Smooth muscle cell (in vitro differentiated cells): Measurements from ENCODE around the gene MTMR3. TPM values are rescaled to one million over a fixed set of nuclear protein-coding genes. Genes with fewer than 3 reads are reported as not detected.

Experiments used
- DNase-seq: peaks from one replicate; lab custom pipeline; 2025; ENCODE audit not compliant: unreplicated experiment; lab: John Stamatoyannopoulos, UW
- H2AFZ ChIP-seq: fragments of 200-600 bp; sonication (generic); 2 replicates; pipeline ENCODE4 v1.6.0; 2016; ENCODE audit warnings: antibody characterized with exemption, low read depth, mild to moderate bottlenecking
- H3F3A ChIP-seq: fragments of 200-600 bp; sonication (generic); 2 replicates; pipeline ENCODE4 v1.6.0; 2017; ENCODE audit warnings: antibody characterized with exemption, low read depth
- H3K27ac ChIP-seq: fragments of 200-600 bp; sonication (generic); 2 replicates; pipeline ENCODE4 v1.5.1; 2016; ENCODE audit warnings: low read depth, mild to moderate bottlenecking
- H3K27me3 ChIP-seq: fragments of 200-600 bp; sonication (generic); 2 replicates; pipeline ENCODE4 v1.6.1; 2016; ENCODE audit warnings: low read depth, mild to moderate bottlenecking
- H3K36me3 ChIP-seq: fragments of 200-600 bp; sonication (generic); 2 replicates; pipeline ENCODE4 v1.5.1; 2016; ENCODE audit warnings: low read depth
- H3K4me1 ChIP-seq: fragments of 200-600 bp; sonication (generic); 2 replicates; pipeline ENCODE4 v1.5.1; 2016; ENCODE audit warnings: low read depth
- H3K4me2 ChIP-seq: fragments of 200-600 bp; sonication (generic); 2 replicates; pipeline ENCODE4 v1.6.0; 2016; ENCODE audit warnings: mild to moderate bottlenecking
- H3K4me3 ChIP-seq: fragments of 200-600 bp; sonication (generic); 2 replicates; pipeline ENCODE4 v1.5.1; 2016; ENCODE audit warnings: mild to moderate bottlenecking
- H3K79me2 ChIP-seq: fragments of 200-600 bp; sonication (generic); 2 replicates; pipeline ENCODE4 v1.6.0; 2016; ENCODE audit warnings: low read depth, mild to moderate bottlenecking
- H3K9ac ChIP-seq: fragments of 200-600 bp; sonication (generic); 2 replicates; pipeline ENCODE4 v1.6.0; 2016; ENCODE audit warnings: low read depth
- H3K9me3 ChIP-seq: fragments of 200-600 bp; sonication (generic); replicated peaks from 2 replicates; pipeline ENCODE4 v1.5.1; 2016; ENCODE audit warnings: low read depth
- H4K20me1 ChIP-seq: fragments of 200-600 bp; sonication (generic); 2 replicates; pipeline ENCODE4 v1.6.0; 2016; ENCODE audit warnings: low read depth
- CTCF ChIP-seq: fragments of 200-600 bp; sonication (generic); IDR thresholded peaks from 2 replicates; pipeline ENCODE4 v1.5.1; 2017; ENCODE audit warnings: borderline replicate concordance, mild to moderate bottlenecking, antibody characterized with exemption; ENCODE audit not compliant: insufficient read depth, poor library complexity, severe bottlenecking
- WGBS: methylation state at CpG from one replicate; pipeline ENCODE4 v1.1.7; 2016; ENCODE audit warnings: low lambda C conversion rate; 5-methylcytosine and 5-hydroxymethylcytosine counted together
- polyA plus RNA-seq: library from polyadenylated mRNA; unstranded; fragments of >200 nt; fragmentation: Nextera tagmentation; extraction: Ambion mirVana; gene quantifications from 2 replicates; pipeline ENCODE4 v1.2.1, GENCODE V29; 2016
- total RNA-seq: library from RNA; depleted of rRNA; stranded (reverse); fragments of >200 nt; gene quantifications from 2 replicates; pipeline ENCODE4 v1.2.3, GENCODE V29; 2014

The MTMR3 gene
- total and polyA plus RNA-seq, 2 experiments from 2014 or later, result 15.8 to 48.9 TPM

- peaks cover 89% of the 10 kb centered on the region for H3K79me2 ChIP-seq
- H3K9ac ChIP-seq, result no peak overlapping the region
- H3K9me3 ChIP-seq, result no peaks in the 10 kb centered on the region
- H4K20me1 ChIP-seq, result peaks cover 88% of the 10 kb centered on the region
- no peaks in the 10 kb centered on the region for H3K4me1 ChIP-seq
- H3K36me3 ChIP-seq, result no peaks in the 10 kb centered on the region
- no peak overlapping the region for H2AFZ ChIP-seq
- no peak overlapping the region for H3K4me3 ChIP-seq
- no peak overlapping the region for H3K27ac ChIP-seq
- no peaks in the 10 kb centered on the region for H3K27me3 ChIP-seq
- no peak overlapping the region for H3K4me2 ChIP-seq
- no peaks in the 10 kb centered on the region for H3F3A ChIP-seq
- no peak for DNase-seq
- WGBS, result 82% methylated on average over 2 of the region's 2 CpGs
- no peak for TF ChIP-seq CTCF
Observed at GRCh38 chr22:29887358-29887757, 4.4 kb downstream of the MTMR3 start.

GRCh38 chr22:29890760-29891159 lies 7.8 kb downstream of the MTMR3 start:
- Histone ChIP-seq H3K9me3 (no peaks in the 10 kb centered on the region), H3K4me2 (no peak overlapping the region), H3K79me2 (peaks cover 100% of the 10 kb centered on the region), H3K36me3 (no peaks in the 10 kb centered on the region), H3K4me1 (no peaks in the 10 kb centered on the region), H2AFZ (no peak overlapping the region), H3K27me3 (no peaks in the 10 kb centered on the region), H4K20me1 (peaks cover 100% of the 10 kb centered on the region), H3K4me3 (no peak overlapping the region), H3K27ac (no peak overlapping the region), H3F3A (no peaks in the 10 kb centered on the region), H3K9ac (no peak overlapping the region)
- no peak for TF ChIP-seq CTCF
- DNase-seq, result no peak
- WGBS, result 98% methylated on average over 5 of the region's 5 CpGs

GRCh38 chr22:29892315-29893156 lies 9.6 kb downstream of the MTMR3 start:
- Histone ChIP-seq H3K9ac (no peak overlapping the region), H3F3A (no peaks in the 10 kb centered on the region), H3K79me2 (peaks cover 100% of the 10 kb centered on the region), H3K27me3 (no peaks in the 10 kb centered on the region), H3K36me3 (no peaks in the 10 kb centered on the region), H3K27ac (peak overlapping the region; percentile 54), H3K4me3 (no peak overlapping the region), H3K4me1 (no peaks in the 10 kb centered on the region), H3K9me3 (no peaks in the 10 kb centered on the region), H3K4me2 (no peak overlapping the region), H2AFZ (no peak overlapping the region), H4K20me1 (peaks cover 98% of the 10 kb centered on the region)
- no peak for DNase-seq
- 86% methylated on average over 1 of the region's 1 CpG for WGBS
- TF ChIP-seq CTCF, result no peak

GRCh38 chr22:29901354-29901753 lies 18.4 kb downstream of the MTMR3 start:
- H3K27ac ChIP-seq, result no peak overlapping the region
- no peaks in the 10 kb centered on the region for H3K27me3 ChIP-seq
- no peaks in the 10 kb centered on the region for H3K9me3 ChIP-seq
- no peaks in the 10 kb centered on the region for H3K4me1 ChIP-seq
- peaks cover 98% of the 10 kb centered on the region for H3K79me2 ChIP-seq
- no peak overlapping the region for H3K4me2 ChIP-seq
- H3F3A ChIP-seq, result no peaks in the 10 kb centered on the region
- no peaks in the 10 kb centered on the region for H3K36me3 ChIP-seq
- no peak overlapping the region for H3K9ac ChIP-seq
- 100% methylated on average over 1 of the region's 1 CpG for WGBS
- peaks cover 93% of the 10 kb centered on the region for H4K20me1 ChIP-seq
- H2AFZ ChIP-seq, result no peak overlapping the region
- DNase-seq, result no peak
- no peak for TF ChIP-seq CTCF
- H3K4me3 ChIP-seq, result no peak overlapping the region
